SK-N-SH (cell line): ENCODE data around the gene OSBP2.

Source experiments
- CTCF ChIP-seq: fragments of 200-600 bp; sonication (generic); IDR thresholded peaks from 2 replicates; pipeline ENCODE4 v1.6.1; 2017; ENCODE audit warnings: antibody characterized with exemption, mild to moderate bottlenecking, moderate library complexity
- EP300 ChIP-seq, 2 experiments: IDR thresholded peaks; 2 replicates each; pipeline versions ENCODE4 v1.4.0 to v1.6.1; 2012; ENCODE audit warnings: borderline replicate concordance in 1 of 2, low read depth in 1 of 2, low read length in 1 of 2
- FOSL2 ChIP-seq: IDR thresholded peaks from 2 replicates; pipeline ENCODE4 v1.4.0; 2012; ENCODE audit warnings: low read depth, mild to moderate bottlenecking, moderate library complexity, borderline replicate concordance
- MAX ChIP-seq: IDR thresholded peaks from 2 replicates; pipeline ENCODE4 v1.4.0; 2012; ENCODE audit warnings: low read depth
- NRF1 ChIP-seq: IDR thresholded peaks from 2 replicates; pipeline ENCODE4 v1.6.1; 2012; ENCODE audit warnings: low read depth, mild to moderate bottlenecking, low read length
- POLR2AphosphoS5 ChIP-seq: IDR thresholded peaks from 2 replicates; pipeline ENCODE4 v1.6.1; 2012; ENCODE audit warnings: low read depth, low read length
- RAD21 ChIP-seq: IDR thresholded peaks from 2 replicates; pipeline ENCODE4 v1.6.1; 2012; ENCODE audit warnings: mild to moderate bottlenecking, low read length
- SIN3A ChIP-seq: IDR thresholded peaks from 2 replicates; pipeline ENCODE4 v1.6.1; 2012; ENCODE audit warnings: low read depth, mild to moderate bottlenecking, low read length, moderate library complexity, borderline replicate concordance
- TAF1 ChIP-seq: IDR thresholded peaks from 2 replicates; pipeline ENCODE4 v1.6.1; 2012; ENCODE audit warnings: low read depth, mild to moderate bottlenecking, low read length, moderate library complexity, borderline replicate concordance

- TF ChIP-seq SIN3A (no peak), CTCF (no peak), FOSL2 (no peak), EP300 (IDR thresholded peaks at IDR 0.05; ENCODE audit: borderline replicate concordance in 1 of 2, low read depth in 1 of 2, low read length in 1 of 2) (no peak), NRF1 (no peak), RAD21 (no peak), TAF1 (no peak), POLR2AphosphoS5 (no peak), MAX (no peak)
These were observed 114.4 kb downstream of the OSBP2 start for GRCh38 chr22:30809086-30809485.
